Measurements from ENCODE around the gene TMEM97.

Gene TMEM97

DNA sequence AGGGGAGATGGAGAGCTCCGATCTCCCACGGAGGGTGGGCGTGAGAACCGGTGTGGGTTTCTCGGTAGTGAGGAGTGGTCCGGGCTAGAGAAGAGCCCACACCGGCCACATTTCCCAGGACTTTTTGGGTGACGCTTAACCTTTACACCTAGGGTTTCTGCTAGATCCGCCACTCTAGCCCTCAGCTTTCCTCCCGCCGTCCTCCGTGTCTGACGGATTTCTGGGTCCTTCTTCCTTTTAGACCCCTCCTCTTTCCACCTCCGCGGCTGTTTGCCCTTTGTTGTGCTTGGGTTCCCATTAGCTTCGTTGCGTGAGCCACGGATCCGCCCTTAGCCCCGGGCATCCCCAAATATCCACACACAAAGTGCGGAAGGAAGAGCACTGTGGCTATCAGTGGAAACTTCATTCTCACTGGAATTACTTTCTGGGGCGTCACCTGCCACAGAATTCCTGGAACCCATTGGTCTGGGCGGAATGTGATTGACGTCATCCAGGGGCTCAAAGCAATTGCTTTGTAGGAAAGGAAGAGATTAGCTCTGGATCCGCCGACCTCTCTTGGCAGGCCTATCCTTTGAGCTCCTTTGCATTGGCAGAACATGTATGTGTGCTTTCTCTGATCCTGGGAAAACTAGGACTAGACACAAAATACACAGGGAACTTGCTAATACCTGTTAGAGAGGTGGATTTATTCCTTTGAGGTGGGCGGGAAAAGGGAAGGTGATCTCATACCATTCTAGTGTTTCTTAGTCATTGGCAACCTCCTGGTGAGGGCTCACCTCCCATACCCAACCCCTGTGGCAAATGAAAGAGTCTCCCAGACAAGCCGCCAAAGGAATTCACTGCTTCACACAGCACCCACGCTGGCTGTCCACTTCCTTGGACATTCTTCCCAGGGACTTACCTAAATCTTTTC lies 17.2 kb downstream of the TMEM97 start (continued):
- TF ChIP-seq IKZF3 (tag by site-specific recombination; IDR thresholded peaks at IDR 0.05) (peak; percentile 63), ZNF660 (tag by site-specific recombination; IDR thresholded peaks at IDR 0.05) (peak; percentile 84), ZNF792 (tag by site-specific recombination; IDR thresholded peaks at IDR 0.05) (peak; percentile 23; the same call in 1 of the 2 replicates), ZNF366 (tag by site-specific recombination; conservative IDR thresholded peaks at IDR 0.05) (peak; percentile 85), ZNF174 (tag by site-specific recombination; IDR thresholded peaks at IDR 0.05) (no peak), GLIS1 (tag by site-specific recombination; IDR thresholded peaks at IDR 0.05) (peak; percentile 81), ZBTB17 (tag by site-specific recombination; IDR thresholded peaks at IDR 0.05) (peak; percentile 87), KLF7 (tag by site-specific recombination; IDR thresholded peaks at IDR 0.05; ENCODE audit: borderline replicate concordance) (no peak), ZIC2 (tag by site-specific recombination; IDR thresholded peaks at IDR 0.05) (peak; percentile 39; the same call in 1 of the 2 replicates), ZNF335 (tag by site-specific recombination; conservative IDR thresholded peaks at IDR 0.05) (peak; percentile 81), ZFP41 (tag by site-specific recombination; IDR thresholded peaks at IDR 0.05; ENCODE audit: borderline replicate concordance) (no peak), ZNF133 (tag by site-specific recombination; IDR thresholded peaks at IDR 0.05) (0 out of 2 replicates have a peak, but pooled peaks have one; percentile 19), ZNF76 (tag by site-specific recombination; IDR thresholded peaks at IDR 0.05; ENCODE audit: borderline replicate concordance, low read depth) (peak; percentile 51), ZNF600 (tag by site-specific recombination; IDR thresholded peaks at IDR 0.05) (peak; percentile 87), ZNF837 (tag by site-specific recombination; IDR thresholded peaks at IDR 0.05) (0 out of 2 replicates have a peak, but pooled peaks have one; percentile 35), PRDM1 (tag by site-specific recombination; IDR thresholded peaks at IDR 0.05) (peak; percentile 88), ZNF394 (tag by site-specific recombination; IDR thresholded peaks at IDR 0.05; ENCODE audit: borderline replicate concordance) (peak; percentile 48; the same call in 1 of the 2 replicates), ZBTB1 (tag by site-specific recombination; IDR thresholded peaks at IDR 0.05) (0 out of 2 replicates have a peak, but pooled peaks have one; percentile 31), ZNF24 (tag by site-specific recombination; IDR thresholded peaks at IDR 0.05) (peak; percentile 57; the same call in 1 of the 2 replicates), ZNF426 (tag by site-specific recombination; IDR thresholded peaks at IDR 0.05) (no peak), ZNF324 (tag by site-specific recombination; IDR thresholded peaks at IDR 0.05) (0 out of 2 replicates have a peak, but pooled peaks have one; percentile 15), SCRT1 (tag by site-specific recombination; IDR thresholded peaks at IDR 0.05; ENCODE audit: borderline replicate concordance) (no peak), GLIS2 (tag by site-specific recombination; IDR thresholded peaks at IDR 0.05) (peak; percentile 63; the same call in 1 of the 2 replicates), ZNF777 (tag by site-specific recombination; IDR thresholded peaks at IDR 0.05; ENCODE audit: borderline replicate concordance) (peak; percentile 74; the same call in 1 of the 2 replicates)
- TF ChIP-seq, protein P1, sequence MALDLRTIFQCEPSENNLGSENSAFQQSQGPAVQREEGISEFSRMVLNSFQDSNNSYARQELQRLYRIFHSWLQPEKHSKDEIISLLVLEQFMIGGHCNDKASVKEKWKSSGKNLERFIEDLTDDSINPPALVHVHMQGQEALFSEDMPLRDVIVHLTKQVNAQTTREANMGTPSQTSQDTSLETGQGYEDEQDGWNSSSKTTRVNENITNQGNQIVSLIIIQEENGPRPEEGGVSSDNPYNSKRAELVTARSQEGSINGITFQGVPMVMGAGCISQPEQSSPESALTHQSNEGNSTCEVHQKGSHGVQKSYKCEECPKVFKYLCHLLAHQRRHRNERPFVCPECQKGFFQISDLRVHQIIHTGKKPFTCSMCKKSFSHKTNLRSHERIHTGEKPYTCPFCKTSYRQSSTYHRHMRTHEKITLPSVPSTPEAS (tag by site-specific recombination; IDR thresholded peaks at IDR 0.05) = no peak
- TF ChIP-seq, protein P2, sequence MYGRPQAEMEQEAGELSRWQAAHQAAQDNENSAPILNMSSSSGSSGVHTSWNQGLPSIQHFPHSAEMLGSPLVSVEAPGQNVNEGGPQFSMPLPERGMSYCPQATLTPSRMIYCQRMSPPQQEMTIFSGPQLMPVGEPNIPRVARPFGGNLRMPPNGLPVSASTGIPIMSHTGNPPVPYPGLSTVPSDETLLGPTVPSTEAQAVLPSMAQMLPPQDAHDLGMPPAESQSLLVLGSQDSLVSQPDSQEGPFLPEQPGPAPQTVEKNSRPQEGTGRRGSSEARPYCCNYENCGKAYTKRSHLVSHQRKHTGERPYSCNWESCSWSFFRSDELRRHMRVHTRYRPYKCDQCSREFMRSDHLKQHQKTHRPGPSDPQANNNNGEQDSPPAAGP (tag by site-specific recombination; IDR thresholded peaks at IDR 0.05) = peak; percentile 88
- TF ChIP-seq, protein P3, sequence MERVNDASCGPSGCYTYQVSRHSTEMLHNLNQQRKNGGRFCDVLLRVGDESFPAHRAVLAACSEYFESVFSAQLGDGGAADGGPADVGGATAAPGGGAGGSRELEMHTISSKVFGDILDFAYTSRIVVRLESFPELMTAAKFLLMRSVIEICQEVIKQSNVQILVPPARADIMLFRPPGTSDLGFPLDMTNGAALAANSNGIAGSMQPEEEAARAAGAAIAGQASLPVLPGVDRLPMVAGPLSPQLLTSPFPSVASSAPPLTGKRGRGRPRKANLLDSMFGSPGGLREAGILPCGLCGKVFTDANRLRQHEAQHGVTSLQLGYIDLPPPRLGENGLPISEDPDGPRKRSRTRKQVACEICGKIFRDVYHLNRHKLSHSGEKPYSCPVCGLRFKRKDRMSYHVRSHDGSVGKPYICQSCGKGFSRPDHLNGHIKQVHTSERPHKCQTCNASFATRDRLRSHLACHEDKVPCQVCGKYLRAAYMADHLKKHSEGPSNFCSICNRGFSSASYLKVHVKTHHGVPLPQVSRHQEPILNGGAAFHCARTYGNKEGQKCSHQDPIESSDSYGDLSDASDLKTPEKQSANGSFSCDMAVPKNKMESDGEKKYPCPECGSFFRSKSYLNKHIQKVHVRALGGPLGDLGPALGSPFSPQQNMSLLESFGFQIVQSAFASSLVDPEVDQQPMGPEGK (tag by site-specific recombination; IDR thresholded peaks at IDR 0.05) = peak; percentile 34
- TF ChIP-seq, protein P4, sequence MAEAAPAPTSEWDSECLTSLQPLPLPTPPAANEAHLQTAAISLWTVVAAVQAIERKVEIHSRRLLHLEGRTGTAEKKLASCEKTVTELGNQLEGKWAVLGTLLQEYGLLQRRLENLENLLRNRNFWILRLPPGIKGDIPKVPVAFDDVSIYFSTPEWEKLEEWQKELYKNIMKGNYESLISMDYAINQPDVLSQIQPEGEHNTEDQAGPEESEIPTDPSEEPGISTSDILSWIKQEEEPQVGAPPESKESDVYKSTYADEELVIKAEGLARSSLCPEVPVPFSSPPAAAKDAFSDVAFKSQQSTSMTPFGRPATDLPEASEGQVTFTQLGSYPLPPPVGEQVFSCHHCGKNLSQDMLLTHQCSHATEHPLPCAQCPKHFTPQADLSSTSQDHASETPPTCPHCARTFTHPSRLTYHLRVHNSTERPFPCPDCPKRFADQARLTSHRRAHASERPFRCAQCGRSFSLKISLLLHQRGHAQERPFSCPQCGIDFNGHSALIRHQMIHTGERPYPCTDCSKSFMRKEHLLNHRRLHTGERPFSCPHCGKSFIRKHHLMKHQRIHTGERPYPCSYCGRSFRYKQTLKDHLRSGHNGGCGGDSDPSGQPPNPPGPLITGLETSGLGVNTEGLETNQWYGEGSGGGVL (tag by site-specific recombination; IDR thresholded peaks at IDR 0.05) = 0 out of 2 replicates have a peak, but pooled peaks have one; percentile 14
- TF ChIP-seq, protein P5, sequence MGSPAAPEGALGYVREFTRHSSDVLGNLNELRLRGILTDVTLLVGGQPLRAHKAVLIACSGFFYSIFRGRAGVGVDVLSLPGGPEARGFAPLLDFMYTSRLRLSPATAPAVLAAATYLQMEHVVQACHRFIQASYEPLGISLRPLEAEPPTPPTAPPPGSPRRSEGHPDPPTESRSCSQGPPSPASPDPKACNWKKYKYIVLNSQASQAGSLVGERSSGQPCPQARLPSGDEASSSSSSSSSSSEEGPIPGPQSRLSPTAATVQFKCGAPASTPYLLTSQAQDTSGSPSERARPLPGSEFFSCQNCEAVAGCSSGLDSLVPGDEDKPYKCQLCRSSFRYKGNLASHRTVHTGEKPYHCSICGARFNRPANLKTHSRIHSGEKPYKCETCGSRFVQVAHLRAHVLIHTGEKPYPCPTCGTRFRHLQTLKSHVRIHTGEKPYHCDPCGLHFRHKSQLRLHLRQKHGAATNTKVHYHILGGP (tag by site-specific recombination; IDR thresholded peaks at IDR 0.05) = peak; percentile 70; the same call in 1 of the 2 replicates
- TF ChIP-seq, protein P6, sequence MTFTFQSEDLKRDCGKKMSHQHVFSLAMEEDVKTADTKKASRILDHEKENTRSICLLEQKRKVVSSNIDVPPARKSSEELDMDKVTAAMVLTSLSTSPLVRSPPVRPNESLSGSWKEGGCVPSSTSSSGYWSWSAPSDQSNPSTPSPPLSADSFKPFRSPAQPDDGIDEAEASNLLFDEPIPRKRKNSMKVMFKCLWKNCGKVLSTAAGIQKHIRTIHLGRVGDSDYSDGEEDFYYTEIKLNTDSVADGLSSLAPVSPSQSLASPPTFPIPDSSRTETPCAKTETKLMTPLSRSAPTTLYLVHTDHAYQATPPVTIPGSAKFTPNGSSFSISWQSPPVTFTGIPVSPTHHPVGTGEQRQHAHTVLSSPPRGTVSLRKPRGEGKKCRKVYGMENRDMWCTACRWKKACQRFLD (tag by site-specific recombination; IDR thresholded peaks at IDR 0.05) = no peak
